ENCODE results near the gene BMI1.
A peak's percentile ranks its signal among the peaks of the same experiment; 100 is the strongest.

Gene BMI1

DNA sequence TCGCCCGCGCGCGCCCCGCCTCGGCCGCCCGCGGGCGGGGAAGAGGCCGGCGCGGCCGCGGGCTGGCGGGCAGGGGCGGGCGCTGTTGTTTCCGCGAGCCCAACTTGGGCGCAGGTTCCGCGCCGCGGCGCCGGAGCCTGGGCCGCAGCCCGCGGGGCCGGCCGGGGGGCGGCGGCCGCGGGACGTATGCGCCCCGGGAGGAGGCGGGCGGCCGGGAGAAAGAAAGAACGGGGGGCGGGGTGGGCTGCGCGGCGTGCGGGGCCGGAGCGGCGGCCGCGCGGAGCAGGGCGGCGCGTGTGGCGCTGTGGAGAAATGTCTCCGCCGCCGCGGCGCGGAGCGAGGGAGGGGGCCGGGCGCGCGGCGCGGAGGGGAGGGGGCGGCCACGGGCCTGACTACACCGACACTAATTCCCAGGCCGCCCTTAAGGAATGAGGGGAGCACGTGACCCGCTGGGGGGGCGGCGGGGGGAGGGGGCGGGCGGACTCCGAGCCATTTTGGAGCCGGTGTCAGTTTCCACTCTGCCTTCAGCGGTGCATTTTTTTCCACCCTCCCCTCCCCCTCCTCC lies at the start of gene BMI1:
TSS of gene BMI1 (plus strand) at position 509 of the 565 bp plus-strand sequence. CDS start 5,351 bp downstream, outside the sequence.
- H3K27ac ChIP-seq (ENCODE audit: extremely low read depth, low read depth, low read length), result peak within 1 kb of the TSS; percentile 98
- H3K36me3 ChIP-seq (ENCODE audit: control insufficient read depth in 2 of 2, insufficient read depth in 1 of 2, low read length in 2 of 2), result no peaks in the 10 kb centered on the region
- H3K9me3 ChIP-seq (ENCODE audit: control insufficient read depth, insufficient read depth, low read depth, low read length), result no peaks in the 10 kb centered on the region
- TF ChIP-seq ZNF248 (tag by site-specific recombination; IDR thresholded peaks at IDR 0.05) (no peak), ZNF426 (tag by site-specific recombination; IDR thresholded peaks at IDR 0.05) (no peak), ZNF24 (tag by site-specific recombination; IDR thresholded peaks at IDR 0.05) (no peak)
- TF ChIP-seq, protein P1, sequence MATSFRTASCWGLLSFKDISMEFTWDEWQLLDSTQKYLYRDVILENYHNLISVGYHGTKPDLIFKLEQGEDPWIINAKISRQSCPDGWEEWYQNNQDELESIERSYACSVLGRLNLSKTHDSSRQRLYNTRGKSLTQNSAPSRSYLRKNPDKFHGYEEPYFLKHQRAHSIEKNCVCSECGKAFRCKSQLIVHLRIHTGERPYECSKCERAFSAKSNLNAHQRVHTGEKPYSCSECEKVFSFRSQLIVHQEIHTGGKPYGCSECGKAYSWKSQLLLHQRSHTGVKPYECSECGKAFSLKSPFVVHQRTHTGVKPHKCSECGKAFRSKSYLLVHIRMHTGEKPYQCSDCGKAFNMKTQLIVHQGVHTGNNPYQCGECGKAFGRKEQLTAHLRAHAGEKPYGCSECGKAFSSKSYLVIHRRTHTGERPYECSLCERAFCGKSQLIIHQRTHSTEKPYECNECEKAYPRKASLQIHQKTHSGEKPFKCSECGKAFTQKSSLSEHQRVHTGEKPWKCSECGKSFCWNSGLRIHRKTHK (tag by site-specific recombination; IDR thresholded peaks at IDR 0.05), result no peak
- H3K4me3 ChIP-seq (ENCODE audit: low read depth, low read length), result peak within 1 kb of the TSS; percentile 81
- H3K4me1 ChIP-seq (ENCODE audit: control insufficient read depth, insufficient read depth, low read length), result peaks cover 24% of the 10 kb centered on the region
- POLR2A ChIA-PET, result interaction anchor here (1.1 kb wide), 1 partner anchor 20 kb away, joined by 4 read pairs; no protein-coding TSS in a partner anchor
- CTCF ChIA-PET, result no interaction called here

DNA sequence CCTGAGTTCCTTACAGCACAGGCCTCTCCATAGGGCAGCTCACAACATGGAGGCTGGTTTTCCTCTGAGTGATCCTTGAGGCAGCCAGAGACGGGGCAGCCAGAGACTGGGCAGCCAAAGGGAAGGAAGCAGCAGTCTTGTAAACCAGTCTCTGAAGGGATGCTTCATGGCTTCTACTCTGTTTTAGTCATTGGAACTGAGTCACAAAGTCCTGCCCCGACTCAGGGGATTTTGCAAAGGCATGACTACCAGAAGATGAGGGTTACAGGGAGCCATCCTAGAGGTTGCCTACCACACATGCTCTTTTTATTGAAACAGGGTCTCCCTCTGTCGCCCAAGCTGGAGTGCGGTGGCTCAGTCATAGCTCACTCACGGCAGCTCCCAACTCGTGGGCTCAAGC lies 49.1 kb upstream of the BMI1 start:
- ChIA-PET CTCF (interaction anchor here (0.5 kb wide), 1 partner anchor 1105 kb away, joined by 3 read pairs; no protein-coding TSS in a partner anchor), POLR2A (interaction anchor here (0.6 kb wide), 1 partner anchor 7 kb away, joined by 3 read pairs; no protein-coding TSS in a partner anchor)
- Histone ChIP-seq H3K9me3 (ENCODE audit: control insufficient read depth, insufficient read depth, low read depth, low read length) (no peaks in the 10 kb centered on the region), H3K36me3 (ENCODE audit: control insufficient read depth in 2 of 2, insufficient read depth in 1 of 2, low read length in 2 of 2) (no peaks in the 10 kb centered on the region), H3K27ac (ENCODE audit: extremely low read depth, low read depth, low read length) (no peak overlapping the region), H3K4me3 (ENCODE audit: low read depth, low read length) (no peak overlapping the region), H3K4me1 (ENCODE audit: control insufficient read depth, insufficient read depth, low read length) (no peaks in the 10 kb centered on the region)
- TF ChIP-seq ZNF843 (tag by site-specific recombination; IDR thresholded peaks at IDR 0.05) (no peak), ZBTB1 (tag by site-specific recombination; IDR thresholded peaks at IDR 0.05) (no peak), RBAK (tag by site-specific recombination; IDR thresholded peaks at IDR 0.05) (no peak), KLF9 (tag by site-specific recombination; IDR thresholded peaks at IDR 0.05; ENCODE audit: low read depth) (no peak), ZNF311 (tag by site-specific recombination; IDR thresholded peaks at IDR 0.05; ENCODE audit: borderline replicate concordance) (no peak), ZNF501 (tag by site-specific recombination; IDR thresholded peaks at IDR 0.05) (no peak), ZNF175 (tag by site-specific recombination; IDR thresholded peaks at IDR 0.05) (no peak), ZBTB21 (tag by site-specific recombination; IDR thresholded peaks at IDR 0.05) (no peak), ZNF366 (tag by site-specific recombination; conservative IDR thresholded peaks at IDR 0.05) (no peak), ZNF214 (tag by site-specific recombination; IDR thresholded peaks at IDR 0.05; ENCODE audit: borderline replicate concordance) (no peak), ZBTB20 (tag by site-specific recombination; IDR thresholded peaks at IDR 0.05) (no peak), ZNF585B (tag by site-specific recombination; IDR thresholded peaks at IDR 0.05) (no peak), GLI2 (tag by site-specific recombination; IDR thresholded peaks at IDR 0.05; ENCODE audit: borderline replicate concordance, low read depth) (no peak), TRIM28 (IDR thresholded peaks at IDR 0.05; ENCODE audit: borderline replicate concordance, low read length) (no peak), HOXA7 (CRISPR knock-in tag; IDR thresholded peaks at IDR 0.05; ENCODE audit: borderline replicate concordance) (no peak)
- TF ChIP-seq, protein P2, sequence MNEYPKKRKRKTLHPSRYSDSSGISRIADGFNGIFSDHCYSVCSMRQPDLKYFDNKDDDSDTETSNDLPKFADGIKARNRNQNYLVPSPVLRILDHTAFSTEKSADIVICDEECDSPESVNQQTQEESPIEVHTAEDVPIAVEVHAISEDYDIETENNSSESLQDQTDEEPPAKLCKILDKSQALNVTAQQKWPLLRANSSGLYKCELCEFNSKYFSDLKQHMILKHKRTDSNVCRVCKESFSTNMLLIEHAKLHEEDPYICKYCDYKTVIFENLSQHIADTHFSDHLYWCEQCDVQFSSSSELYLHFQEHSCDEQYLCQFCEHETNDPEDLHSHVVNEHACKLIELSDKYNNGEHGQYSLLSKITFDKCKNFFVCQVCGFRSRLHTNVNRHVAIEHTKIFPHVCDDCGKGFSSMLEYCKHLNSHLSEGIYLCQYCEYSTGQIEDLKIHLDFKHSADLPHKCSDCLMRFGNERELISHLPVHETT (tag by site-specific recombination; IDR thresholded peaks at IDR 0.05), result no peak
- TF ChIP-seq, protein P3, sequence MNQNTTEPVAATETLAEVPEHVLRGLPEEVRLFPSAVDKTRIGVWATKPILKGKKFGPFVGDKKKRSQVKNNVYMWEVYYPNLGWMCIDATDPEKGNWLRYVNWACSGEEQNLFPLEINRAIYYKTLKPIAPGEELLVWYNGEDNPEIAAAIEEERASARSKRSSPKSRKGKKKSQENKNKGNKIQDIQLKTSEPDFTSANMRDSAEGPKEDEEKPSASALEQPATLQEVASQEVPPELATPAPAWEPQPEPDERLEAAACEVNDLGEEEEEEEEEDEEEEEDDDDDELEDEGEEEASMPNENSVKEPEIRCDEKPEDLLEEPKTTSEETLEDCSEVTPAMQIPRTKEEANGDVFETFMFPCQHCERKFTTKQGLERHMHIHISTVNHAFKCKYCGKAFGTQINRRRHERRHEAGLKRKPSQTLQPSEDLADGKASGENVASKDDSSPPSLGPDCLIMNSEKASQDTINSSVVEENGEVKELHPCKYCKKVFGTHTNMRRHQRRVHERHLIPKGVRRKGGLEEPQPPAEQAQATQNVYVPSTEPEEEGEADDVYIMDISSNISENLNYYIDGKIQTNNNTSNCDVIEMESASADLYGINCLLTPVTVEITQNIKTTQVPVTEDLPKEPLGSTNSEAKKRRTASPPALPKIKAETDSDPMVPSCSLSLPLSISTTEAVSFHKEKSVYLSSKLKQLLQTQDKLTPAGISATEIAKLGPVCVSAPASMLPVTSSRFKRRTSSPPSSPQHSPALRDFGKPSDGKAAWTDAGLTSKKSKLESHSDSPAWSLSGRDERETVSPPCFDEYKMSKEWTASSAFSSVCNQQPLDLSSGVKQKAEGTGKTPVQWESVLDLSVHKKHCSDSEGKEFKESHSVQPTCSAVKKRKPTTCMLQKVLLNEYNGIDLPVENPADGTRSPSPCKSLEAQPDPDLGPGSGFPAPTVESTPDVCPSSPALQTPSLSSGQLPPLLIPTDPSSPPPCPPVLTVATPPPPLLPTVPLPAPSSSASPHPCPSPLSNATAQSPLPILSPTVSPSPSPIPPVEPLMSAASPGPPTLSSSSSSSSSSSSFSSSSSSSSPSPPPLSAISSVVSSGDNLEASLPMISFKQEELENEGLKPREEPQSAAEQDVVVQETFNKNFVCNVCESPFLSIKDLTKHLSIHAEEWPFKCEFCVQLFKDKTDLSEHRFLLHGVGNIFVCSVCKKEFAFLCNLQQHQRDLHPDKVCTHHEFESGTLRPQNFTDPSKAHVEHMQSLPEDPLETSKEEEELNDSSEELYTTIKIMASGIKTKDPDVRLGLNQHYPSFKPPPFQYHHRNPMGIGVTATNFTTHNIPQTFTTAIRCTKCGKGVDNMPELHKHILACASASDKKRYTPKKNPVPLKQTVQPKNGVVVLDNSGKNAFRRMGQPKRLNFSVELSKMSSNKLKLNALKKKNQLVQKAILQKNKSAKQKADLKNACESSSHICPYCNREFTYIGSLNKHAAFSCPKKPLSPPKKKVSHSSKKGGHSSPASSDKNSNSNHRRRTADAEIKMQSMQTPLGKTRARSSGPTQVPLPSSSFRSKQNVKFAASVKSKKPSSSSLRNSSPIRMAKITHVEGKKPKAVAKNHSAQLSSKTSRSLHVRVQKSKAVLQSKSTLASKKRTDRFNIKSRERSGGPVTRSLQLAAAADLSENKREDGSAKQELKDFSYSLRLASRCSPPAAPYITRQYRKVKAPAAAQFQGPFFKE (tag by site-specific recombination; IDR thresholded peaks at IDR 0.05; ENCODE audit: borderline replicate concordance), result no peak
